Measurements from ENCODE around the gene CIDEA. TPM values are rescaled to one million over a fixed set of nuclear protein-coding genes. Genes with fewer than 3 reads are reported as not detected.

The CIDEA gene
- total and polyA plus RNA-seq, 9 of the 15 experiments (the other 6 are each of a cell fraction or from before 2014, with no cell fraction given): not detected

GRCh38 chr18:12271376-12272235 lies 17.4 kb downstream of the CIDEA start (continued):
- TF ChIP-seq, protein P1, sequence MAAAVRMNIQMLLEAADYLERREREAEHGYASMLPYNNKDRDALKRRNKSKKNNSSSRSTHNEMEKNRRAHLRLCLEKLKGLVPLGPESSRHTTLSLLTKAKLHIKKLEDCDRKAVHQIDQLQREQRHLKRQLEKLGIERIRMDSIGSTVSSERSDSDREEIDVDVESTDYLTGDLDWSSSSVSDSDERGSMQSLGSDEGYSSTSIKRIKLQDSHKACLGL (CRISPR knock-in tag; IDR thresholded peaks at IDR 0.05; ENCODE audit: borderline replicate concordance, poor library complexity, severe bottlenecking): no peak
- TF ChIP-seq TRIM24 (IDR thresholded peaks at IDR 0.05) (no peak; a peak in 1 of 4 replicates), SMAD3 (CRISPR knock-in tag; conservative IDR thresholded peaks at IDR 0.05) (no peak), GTF2F1 (IDR thresholded peaks at IDR 0.05; ENCODE audit: low read depth, low read length) (no peak), CBX3 (IDR thresholded peaks at IDR 0.05; ENCODE audit: borderline replicate concordance in 1 of 2, low read length in 2 of 2) (no peak), ZNF583 (CRISPR knock-in tag; IDR thresholded peaks at IDR 0.05) (no peak), SMAD4 (CRISPR knock-in tag; conservative IDR thresholded peaks at IDR 0.05) (peak; percentile 70), HIVEP1 (CRISPR knock-in tag; IDR thresholded peaks at IDR 0.05) (no peak), ZNF561 (CRISPR knock-in tag; conservative IDR thresholded peaks at IDR 0.05) (no peak), U2AF2 (optimal IDR thresholded peaks at IDR 0.05; ENCODE audit: low read depth, low read length) (no peak), ZNF165 (CRISPR knock-in tag; IDR thresholded peaks at IDR 0.05; ENCODE audit: borderline replicate concordance) (no peak), ZKSCAN8 (CRISPR knock-in tag; IDR thresholded peaks at IDR 0.05) (no peak)
- TF ChIP-seq, protein P2, sequence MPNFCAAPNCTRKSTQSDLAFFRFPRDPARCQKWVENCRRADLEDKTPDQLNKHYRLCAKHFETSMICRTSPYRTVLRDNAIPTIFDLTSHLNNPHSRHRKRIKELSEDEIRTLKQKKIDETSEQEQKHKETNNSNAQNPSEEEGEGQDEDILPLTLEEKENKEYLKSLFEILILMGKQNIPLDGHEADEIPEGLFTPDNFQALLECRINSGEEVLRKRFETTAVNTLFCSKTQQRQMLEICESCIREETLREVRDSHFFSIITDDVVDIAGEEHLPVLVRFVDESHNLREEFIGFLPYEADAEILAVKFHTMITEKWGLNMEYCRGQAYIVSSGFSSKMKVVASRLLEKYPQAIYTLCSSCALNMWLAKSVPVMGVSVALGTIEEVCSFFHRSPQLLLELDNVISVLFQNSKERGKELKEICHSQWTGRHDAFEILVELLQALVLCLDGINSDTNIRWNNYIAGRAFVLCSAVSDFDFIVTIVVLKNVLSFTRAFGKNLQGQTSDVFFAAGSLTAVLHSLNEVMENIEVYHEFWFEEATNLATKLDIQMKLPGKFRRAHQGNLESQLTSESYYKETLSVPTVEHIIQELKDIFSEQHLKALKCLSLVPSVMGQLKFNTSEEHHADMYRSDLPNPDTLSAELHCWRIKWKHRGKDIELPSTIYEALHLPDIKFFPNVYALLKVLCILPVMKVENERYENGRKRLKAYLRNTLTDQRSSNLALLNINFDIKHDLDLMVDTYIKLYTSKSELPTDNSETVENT (CRISPR knock-in tag; IDR thresholded peaks at IDR 0.05): no peak
- TF ChIP-seq, protein P3, sequence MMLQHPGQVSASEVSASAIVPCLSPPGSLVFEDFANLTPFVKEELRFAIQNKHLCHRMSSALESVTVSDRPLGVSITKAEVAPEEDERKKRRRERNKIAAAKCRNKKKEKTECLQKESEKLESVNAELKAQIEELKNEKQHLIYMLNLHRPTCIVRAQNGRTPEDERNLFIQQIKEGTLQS (IDR thresholded peaks at IDR 0.05): no peak
- TF ChIP-seq, protein P3 (CRISPR knock-in tag; conservative IDR thresholded peaks at IDR 0.05): no peak
- TF ChIP-seq, protein P4, sequence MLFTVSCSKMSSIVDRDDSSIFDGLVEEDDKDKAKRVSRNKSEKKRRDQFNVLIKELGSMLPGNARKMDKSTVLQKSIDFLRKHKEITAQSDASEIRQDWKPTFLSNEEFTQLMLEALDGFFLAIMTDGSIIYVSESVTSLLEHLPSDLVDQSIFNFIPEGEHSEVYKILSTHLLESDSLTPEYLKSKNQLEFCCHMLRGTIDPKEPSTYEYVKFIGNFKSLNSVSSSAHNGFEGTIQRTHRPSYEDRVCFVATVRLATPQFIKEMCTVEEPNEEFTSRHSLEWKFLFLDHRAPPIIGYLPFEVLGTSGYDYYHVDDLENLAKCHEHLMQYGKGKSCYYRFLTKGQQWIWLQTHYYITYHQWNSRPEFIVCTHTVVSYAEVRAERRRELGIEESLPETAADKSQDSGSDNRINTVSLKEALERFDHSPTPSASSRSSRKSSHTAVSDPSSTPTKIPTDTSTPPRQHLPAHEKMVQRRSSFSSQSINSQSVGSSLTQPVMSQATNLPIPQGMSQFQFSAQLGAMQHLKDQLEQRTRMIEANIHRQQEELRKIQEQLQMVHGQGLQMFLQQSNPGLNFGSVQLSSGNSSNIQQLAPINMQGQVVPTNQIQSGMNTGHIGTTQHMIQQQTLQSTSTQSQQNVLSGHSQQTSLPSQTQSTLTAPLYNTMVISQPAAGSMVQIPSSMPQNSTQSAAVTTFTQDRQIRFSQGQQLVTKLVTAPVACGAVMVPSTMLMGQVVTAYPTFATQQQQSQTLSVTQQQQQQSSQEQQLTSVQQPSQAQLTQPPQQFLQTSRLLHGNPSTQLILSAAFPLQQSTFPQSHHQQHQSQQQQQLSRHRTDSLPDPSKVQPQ (CRISPR knock-in tag; IDR thresholded peaks at IDR 0.05; ENCODE audit: borderline replicate concordance): no peak
- TF ChIP-seq, protein P5, sequence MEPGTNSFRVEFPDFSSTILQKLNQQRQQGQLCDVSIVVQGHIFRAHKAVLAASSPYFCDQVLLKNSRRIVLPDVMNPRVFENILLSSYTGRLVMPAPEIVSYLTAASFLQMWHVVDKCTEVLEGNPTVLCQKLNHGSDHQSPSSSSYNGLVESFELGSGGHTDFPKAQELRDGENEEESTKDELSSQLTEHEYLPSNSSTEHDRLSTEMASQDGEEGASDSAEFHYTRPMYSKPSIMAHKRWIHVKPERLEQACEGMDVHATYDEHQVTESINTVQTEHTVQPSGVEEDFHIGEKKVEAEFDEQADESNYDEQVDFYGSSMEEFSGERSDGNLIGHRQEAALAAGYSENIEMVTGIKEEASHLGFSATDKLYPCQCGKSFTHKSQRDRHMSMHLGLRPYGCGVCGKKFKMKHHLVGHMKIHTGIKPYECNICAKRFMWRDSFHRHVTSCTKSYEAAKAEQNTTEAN (CRISPR knock-in tag; IDR thresholded peaks at IDR 0.05): no peak
- TF ChIP-seq, protein P6, sequence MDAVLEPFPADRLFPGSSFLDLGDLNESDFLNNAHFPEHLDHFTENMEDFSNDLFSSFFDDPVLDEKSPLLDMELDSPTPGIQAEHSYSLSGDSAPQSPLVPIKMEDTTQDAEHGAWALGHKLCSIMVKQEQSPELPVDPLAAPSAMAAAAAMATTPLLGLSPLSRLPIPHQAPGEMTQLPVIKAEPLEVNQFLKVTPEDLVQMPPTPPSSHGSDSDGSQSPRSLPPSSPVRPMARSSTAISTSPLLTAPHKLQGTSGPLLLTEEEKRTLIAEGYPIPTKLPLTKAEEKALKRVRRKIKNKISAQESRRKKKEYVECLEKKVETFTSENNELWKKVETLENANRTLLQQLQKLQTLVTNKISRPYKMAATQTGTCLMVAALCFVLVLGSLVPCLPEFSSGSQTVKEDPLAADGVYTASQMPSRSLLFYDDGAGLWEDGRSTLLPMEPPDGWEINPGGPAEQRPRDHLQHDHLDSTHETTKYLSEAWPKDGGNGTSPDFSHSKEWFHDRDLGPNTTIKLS (IDR thresholded peaks at IDR 0.05; ENCODE audit: borderline replicate concordance, low read depth): peak; percentile 43; the same call in 1 of the 2 replicates

All from K562 (cell line).